HepG2 (cell line): ENCODE data around the gene MAPRE3. TPM values are rescaled to one million over a fixed set of nuclear protein-coding genes. Genes with fewer than 3 reads are reported as not detected.
A peak's percentile ranks its signal among the peaks of the same experiment; 100 is the strongest.

Experiments
- ATAD3A ChIP-seq: sonication (generic); formaldehyde crosslinking; IDR thresholded peaks from 2 replicates; pipeline ENCODE4 v1.4.0; 2020; ENCODE audit warnings: missing genetic modification reagents
- CENPT ChIP-seq: sonication (generic); formaldehyde crosslinking; IDR thresholded peaks from 2 replicates; pipeline ENCODE4 v1.8.0; 2022; ENCODE audit warnings: low read depth, mild to moderate bottlenecking, moderate library complexity, missing genetic modification reagents
- GATAD2A ChIP-seq: IDR thresholded peaks from 2 replicates; pipeline ENCODE4 v1.6.1; 2016
- GTF2F1 ChIP-seq: fragments of 150-350 bp; IDR thresholded peaks from 2 replicates; pipeline ENCODE4 v1.6.1; 2014; ENCODE audit warnings: low read length
- PHB2 ChIP-seq: fragments of 450-650 bp; IDR thresholded peaks from 2 replicates; pipeline ENCODE4 v1.6.1; 2018; ENCODE audit not compliant: partially characterized antibody
- REL ChIP-seq: sonication (generic); formaldehyde crosslinking; conservative IDR thresholded peaks from 2 replicates; pipeline ENCODE4 v1.8.0; 2022; ENCODE audit warnings: mild to moderate bottlenecking, missing genetic modification reagents, moderate library complexity
- RNF2 ChIP-seq: fragments of 450-650 bp; conservative IDR thresholded peaks from 2 replicates; pipeline ENCODE4 v1.6.1; 2016; ENCODE audit warnings: low read depth
- UBTF ChIP-seq: sonication (generic); formaldehyde crosslinking; IDR thresholded peaks from 2 replicates; pipeline ENCODE4 v1.4.0; 2020; ENCODE audit warnings: mild to moderate bottlenecking, missing genetic modification reagents
- ZC3H13 ChIP-seq: sonication (generic); formaldehyde crosslinking; IDR thresholded peaks from 2 replicates; pipeline ENCODE4 v1.8.1; 2023; ENCODE audit warnings: mild to moderate bottlenecking, missing genetic modification reagents, moderate library complexity
- ZFP37 ChIP-seq: sonication (generic); formaldehyde crosslinking; IDR thresholded peaks from 2 replicates; pipeline ENCODE4 v1.4.0; 2020; ENCODE audit warnings: missing genetic modification reagents, borderline replicate concordance
- ZHX2 ChIP-seq, 2 experiments: sonication (generic) in 1 of 2; formaldehyde crosslinking in 1 of 2; IDR thresholded peaks; 2 replicates each; pipeline versions ENCODE4 v1.6.1 to v1.9.0; 2014 to 2022; ENCODE audit warnings: antibody characterized with exemption in 1 of 2, borderline replicate concordance in 1 of 2, inconsistent platforms in 1 of 2, low read depth in 1 of 2, missing genetic modification reagents in 1 of 2
- ZNF589 ChIP-seq: sonication (generic); formaldehyde crosslinking; conservative IDR thresholded peaks from 2 replicates; pipeline ENCODE4 v1.8.0; 2022; ENCODE audit warnings: mild to moderate bottlenecking, moderate library complexity, missing genetic modification reagents
- polyA plus RNA-seq, 8 experiments: library from polyadenylated mRNA; depleted of rRNA in 3 of 8; stranded (reverse) in 7 of 8; unstranded in 1 of 8; fragments of >200 nt; fragmentation: Illumina TruSeq in 4 of 8; extraction: Trizol in 4 of 8; gene quantifications; 2 replicates each; pipeline versions ENCODE4 v1.2.1 to v1.2.3, GENCODE V29; 2011 to 2016; ENCODE audit warnings: low read depth in 4 of 8, missing spikeins in 1 of 8, mixed read lengths in 1 of 8; ENCODE audit not compliant: insufficient read depth in 1 of 8
- total RNA-seq, 5 experiments: library from RNA; depleted of rRNA; stranded (reverse); fragments of >200 nt; fragmentation: Illumina TruSeq; extraction: Trizol; gene quantifications; 2 replicates each; pipeline ENCODE4 v1.2.3, GENCODE V29; 2016; ENCODE audit warnings: low read depth in 1 of 5
- TF ChIP-seq, protein P1 (sequence below): sonication (generic); formaldehyde crosslinking; IDR thresholded peaks from 2 replicates; pipeline ENCODE4 v1.8.0; 2022; ENCODE audit warnings: missing genetic modification reagents, mild to moderate bottlenecking, borderline replicate concordance
- TF ChIP-seq, protein P2 (sequence below): fragments of 450-650 bp; IDR thresholded peaks from 2 replicates; pipeline ENCODE4 v1.6.1; 2017; ENCODE audit warnings: mild to moderate bottlenecking

The MAPRE3 gene
- total and polyA plus RNA-seq, 2 of the 13 experiments (the other 11 are each of a cell fraction or from before 2014, with no cell fraction given) = 0.31 to 0.91 TPM

- TF ChIP-seq, protein P1, sequence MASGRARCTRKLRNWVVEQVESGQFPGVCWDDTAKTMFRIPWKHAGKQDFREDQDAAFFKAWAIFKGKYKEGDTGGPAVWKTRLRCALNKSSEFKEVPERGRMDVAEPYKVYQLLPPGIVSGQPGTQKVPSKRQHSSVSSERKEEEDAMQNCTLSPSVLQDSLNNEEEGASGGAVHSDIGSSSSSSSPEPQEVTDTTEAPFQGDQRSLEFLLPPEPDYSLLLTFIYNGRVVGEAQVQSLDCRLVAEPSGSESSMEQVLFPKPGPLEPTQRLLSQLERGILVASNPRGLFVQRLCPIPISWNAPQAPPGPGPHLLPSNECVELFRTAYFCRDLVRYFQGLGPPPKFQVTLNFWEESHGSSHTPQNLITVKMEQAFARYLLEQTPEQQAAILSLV = peak; percentile 78; the same call in 1 of the 2 replicates
- TF ChIP-seq ZFP37 (CRISPR knock-in tag) (peak; percentile 11; the same call in 1 of the 2 replicates), REL (CRISPR knock-in tag) (no peak; the same call in 1 of the 2 replicates), PHB2 (no peak), ZC3H13 (peak; percentile 3; the same call in 1 of the 2 replicates), GTF2F1 (no peak), ZHX2 (IDR thresholded peaks at IDR 0.05; ENCODE audit: low read depth) (no peak), ZHX2 (CRISPR knock-in tag; IDR thresholded peaks at IDR 0.05; ENCODE audit: borderline replicate concordance) (0 out of 2 replicates have a peak, but pooled peaks have one; percentile 5), ZNF589 (CRISPR knock-in tag) (peak; percentile 73; the same call in 1 of the 2 replicates), ATAD3A (CRISPR knock-in tag) (no peak), CENPT (CRISPR knock-in tag) (peak; percentile 82; the same call in 1 of the 2 replicates), GATAD2A (CRISPR knock-in tag) (peak; percentile 55; the same call in 1 of the 2 replicates), UBTF (peak; percentile 100), RNF2 (peak; percentile 78)
- TF ChIP-seq, protein P2, sequence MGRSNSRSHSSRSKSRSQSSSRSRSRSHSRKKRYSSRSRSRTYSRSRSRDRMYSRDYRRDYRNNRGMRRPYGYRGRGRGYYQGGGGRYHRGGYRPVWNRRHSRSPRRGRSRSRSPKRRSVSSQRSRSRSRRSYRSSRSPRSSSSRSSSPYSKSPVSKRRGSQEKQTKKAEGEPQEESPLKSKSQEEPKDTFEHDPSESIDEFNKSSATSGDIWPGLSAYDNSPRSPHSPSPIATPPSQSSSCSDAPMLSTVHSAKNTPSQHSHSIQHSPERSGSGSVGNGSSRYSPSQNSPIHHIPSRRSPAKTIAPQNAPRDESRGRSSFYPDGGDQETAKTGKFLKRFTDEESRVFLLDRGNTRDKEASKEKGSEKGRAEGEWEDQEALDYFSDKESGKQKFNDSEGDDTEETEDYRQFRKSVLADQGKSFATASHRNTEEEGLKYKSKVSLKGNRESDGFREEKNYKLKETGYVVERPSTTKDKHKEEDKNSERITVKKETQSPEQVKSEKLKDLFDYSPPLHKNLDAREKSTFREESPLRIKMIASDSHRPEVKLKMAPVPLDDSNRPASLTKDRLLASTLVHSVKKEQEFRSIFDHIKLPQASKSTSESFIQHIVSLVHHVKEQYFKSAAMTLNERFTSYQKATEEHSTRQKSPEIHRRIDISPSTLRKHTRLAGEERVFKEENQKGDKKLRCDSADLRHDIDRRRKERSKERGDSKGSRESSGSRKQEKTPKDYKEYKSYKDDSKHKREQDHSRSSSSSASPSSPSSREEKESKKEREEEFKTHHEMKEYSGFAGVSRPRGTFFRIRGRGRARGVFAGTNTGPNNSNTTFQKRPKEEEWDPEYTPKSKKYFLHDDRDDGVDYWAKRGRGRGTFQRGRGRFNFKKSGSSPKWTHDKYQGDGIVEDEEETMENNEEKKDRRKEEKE = no peak
- TF ChIP-seq, all 625 proteins: peak for 341
Measured at GRCh38 chr2:27050281-27050995, 80.0 kb downstream of the MAPRE3 start (continued).
